T-helper 9 cell (primary cell): ENCODE measurements around the gene SDF2L1.
"Not testable (repeated sequence)": the region's sequence is repeated elsewhere in the genome, so short reads cannot be mapped to it uniquely, and the experiment has no call there.

ENCODE experiments used
- DNase-seq: peaks from one replicate; pipeline ENCODE4 v3.0.0-alpha.2; 2020

The SDF2L1 gene

GRCh38 chr22:21637450-21637849 is 4.7 kb upstream of the SDF2L1 start:
- DNase-seq: not testable (repeated sequence)

DNA sequence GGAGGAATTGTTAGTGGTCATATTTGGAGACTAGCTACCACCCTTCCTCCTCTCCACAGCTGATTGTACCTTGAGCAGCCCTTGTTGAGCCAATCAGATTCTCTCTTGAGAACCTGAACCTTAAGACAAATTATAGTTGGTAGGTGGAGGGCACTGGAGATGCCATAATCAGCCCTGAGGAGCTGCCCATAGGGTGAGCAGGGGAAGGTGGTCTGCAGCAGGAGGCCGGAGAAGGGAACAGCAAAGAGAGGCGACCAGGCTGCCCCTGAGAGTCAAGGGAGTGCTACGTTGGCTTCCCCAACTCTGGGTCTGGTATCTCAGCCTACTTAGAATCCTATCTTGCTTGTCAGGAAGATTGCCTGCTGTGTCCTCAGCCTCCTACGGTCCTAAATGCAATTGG is 2.7 kb upstream of the SDF2L1 start:
- no peak for DNase-seq

GRCh38 chr22:21640810-21641209 is 1.3 kb upstream of the SDF2L1 start:
- DNase-seq: no peak

DNA sequence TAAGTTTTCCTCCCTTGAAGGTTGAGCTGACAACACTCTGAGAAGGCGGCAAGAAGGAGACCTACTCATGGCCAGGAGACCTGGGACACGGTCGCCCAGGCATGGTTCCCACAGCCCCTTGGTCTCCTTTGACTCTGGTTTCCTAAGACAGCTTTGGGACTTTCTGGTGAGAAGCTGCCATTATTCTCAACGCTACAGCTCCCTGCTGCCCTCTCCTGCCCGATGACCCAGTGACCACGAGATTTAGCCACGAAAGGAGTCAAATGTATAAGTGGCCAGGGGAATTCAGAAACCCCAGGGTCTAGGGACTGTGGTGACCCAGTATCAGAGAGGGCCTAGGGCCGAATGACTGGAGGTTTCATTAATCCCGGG is 699 bp upstream of the SDF2L1 start:
- DNase-seq: no peak

GRCh38 chr22:21642584-21643448 is 714 bp downstream of the SDF2L1 start:
- peak; percentile 36 for DNase-seq

- DNase-seq: no peak
Measured at GRCh38 chr22:21643533-21644357, 1.6 kb downstream of the SDF2L1 start.

DNA sequence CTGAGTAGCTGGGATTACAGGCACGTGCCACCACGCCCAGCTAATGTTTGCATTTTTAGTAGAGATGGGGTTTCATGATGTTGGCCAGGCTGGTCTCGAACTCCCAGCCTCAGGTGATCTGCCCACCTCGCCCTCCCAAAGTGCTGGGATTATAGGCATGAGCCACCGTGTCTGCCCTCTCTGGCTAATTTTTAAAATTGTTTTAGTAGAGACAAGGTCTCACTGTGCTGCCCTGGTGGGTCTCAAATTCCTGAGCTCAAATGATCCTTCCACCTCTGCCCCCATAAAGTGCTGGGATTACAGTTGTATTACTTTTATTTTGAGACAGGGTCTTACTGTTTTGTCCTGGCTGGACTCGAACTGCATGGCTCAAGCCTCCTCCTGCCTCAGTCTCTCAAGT is 3.4 kb downstream of the SDF2L1 start:
- not testable (repeated sequence) for DNase-seq

DNA sequence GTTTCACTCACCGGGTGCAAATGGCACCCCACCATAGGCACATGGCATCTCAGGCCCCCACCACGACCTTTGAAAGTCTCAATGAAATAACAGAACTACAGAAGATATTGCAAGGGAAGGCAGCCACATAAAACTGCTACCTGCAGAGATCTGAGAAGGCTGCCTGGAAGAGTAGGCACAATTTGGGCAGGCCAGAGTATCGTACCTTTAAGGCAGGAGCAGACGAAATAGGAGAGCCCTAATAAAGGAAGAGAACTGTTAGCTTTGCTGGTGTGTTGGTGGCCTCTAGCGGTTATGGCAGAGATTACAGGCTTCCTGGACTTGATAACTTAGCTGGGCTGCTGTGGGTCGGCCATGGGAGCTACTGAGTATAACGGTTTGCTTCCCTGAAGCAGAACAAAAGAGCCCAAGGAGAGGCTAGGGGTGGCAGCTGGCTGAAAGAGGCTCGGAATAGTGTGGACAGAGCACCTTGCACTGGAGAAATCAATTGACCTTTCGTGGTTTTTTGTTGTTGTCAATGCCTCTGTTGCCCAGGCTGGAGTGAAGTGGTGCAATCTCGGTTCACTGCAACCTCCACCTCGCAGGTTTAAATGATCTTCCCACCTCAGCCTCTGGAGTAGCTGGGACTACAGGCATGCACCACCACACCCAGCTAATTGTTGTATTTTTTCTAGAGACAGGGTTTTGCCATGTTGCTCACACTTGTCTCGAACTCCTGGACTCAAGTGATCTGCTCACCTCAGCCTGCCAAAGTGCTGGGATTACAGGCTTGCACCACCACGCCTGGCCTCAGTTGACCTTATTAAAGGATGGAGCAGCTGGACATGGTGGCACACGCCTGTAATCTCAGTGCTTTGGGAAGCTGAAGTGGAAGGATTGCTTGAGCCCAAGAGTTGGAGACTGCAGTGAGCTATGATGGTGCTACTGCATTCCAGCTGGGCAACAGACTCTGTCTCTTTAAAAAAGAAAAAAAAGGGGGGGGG is 4.8 kb downstream of the SDF2L1 start:
- DNase-seq: peak; percentile 67

- DNase-seq: no peak
Measured at GRCh38 chr22:21650280-21650679, 8.2 kb downstream of the SDF2L1 start.

DNA sequence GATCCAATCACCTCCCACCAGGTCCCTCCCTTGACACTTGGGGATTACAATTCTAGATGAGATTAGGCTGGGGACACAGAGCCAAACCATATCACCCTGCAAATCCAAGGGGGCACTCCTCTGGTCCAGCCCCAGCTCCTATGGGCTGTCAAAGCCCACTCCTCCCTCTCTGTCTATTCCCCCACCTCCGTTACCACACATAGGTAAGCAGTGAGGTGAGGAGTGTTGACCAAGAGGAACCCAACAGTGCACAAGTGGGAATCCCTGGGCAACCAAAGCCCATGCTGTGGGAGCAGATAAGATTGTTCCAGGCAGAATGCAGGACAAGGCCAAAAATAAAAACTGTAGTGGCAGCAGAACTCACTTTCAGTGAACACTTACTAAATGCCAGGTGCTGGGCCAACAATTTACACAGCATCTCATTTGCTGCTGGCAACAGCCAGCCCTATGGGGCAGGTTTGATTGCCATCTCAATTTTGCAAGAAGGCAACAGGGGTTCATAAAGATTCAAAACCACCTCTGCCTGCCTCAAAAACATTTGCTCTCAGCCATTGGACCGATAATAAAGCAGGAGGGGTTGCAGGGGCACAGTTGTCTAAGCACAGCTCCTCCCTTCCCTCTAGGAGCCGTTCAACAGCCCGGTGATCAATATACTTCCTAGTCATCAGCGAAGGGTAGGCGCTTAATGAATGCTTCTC is 8.9 kb downstream of the SDF2L1 start:
- no peak for DNase-seq

GRCh38 chr22:21651521-21652009 is 9.5 kb downstream of the SDF2L1 start:
- no peak for DNase-seq

- peak; percentile 73 for DNase-seq
Measured at GRCh38 chr22:21652010-21652546, 10.0 kb downstream of the SDF2L1 start.

DNA sequence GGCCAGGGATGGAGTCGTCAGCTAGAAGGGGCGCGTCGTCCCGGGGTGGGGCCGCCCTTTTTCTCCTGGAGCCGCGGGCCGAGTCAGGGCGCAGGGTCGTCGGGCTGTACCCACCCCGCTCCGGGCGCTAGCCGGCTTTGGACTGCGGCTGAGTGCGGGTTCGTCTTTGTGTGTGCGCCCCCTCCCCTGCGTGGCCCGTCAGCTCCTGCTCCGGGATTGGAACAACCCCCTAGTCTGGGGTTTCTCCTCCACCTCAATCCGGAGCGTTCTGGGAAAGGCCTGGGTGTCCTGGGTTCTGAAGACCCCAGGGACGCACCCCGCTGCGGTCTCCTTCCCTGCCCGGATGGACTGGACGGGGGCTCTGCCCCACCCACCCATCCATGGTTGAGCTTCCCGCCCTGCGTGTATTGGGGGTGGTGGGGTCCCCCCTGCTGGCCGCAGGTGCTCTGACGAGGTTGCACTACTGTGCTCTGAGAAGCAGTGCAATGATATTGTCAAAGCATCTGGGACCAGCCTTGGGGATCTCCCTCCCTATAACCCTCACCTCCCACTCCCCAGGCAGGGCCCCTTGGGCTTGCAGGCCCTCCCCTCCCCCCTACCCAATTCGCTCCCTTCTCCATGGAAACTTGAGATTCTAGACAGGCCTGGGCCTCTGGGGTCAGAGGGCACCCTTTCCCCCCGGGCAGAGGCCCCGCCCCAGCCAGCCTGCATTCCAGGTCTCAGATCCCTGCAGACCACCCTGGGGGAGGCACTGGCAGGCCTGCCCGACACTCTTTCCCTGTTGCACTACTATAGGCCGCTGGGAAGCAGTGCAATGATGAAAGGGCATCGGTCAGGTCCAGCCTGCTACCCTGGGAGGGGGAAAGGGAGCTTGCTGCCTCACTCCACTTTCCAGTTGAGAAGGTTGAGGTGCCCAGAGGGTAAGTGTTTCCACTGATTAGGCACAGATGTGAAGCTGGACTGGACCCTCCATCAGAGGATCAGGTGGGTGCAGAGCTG is 10.7 kb downstream of the SDF2L1 start:
- DNase-seq: no peak

DNA sequence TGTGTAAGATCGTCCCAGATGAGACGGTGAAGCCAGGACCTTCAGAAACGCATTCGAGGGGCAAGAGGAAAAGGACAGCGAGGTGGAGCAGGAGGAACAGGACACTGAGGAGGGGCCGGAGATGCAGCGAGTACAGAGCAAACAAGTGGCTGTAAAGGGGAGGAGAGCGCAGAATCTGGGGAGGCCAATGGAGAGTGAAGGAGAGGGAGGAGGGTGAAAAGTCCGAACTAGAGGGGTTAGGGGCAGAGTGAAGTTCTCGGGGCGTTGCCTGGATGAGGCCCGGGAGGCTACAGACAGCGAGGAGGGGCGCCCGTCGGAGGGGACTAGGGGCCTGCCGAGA is 14.9 kb downstream of the SDF2L1 start:
- no peak for DNase-seq

- peak; percentile 76 for DNase-seq
Measured at GRCh38 chr22:21657360-21658032, 15.4 kb downstream of the SDF2L1 start.

- DNase-seq: no peak
Measured at GRCh38 chr22:21659864-21660525, 17.9 kb downstream of the SDF2L1 start.

GRCh38 chr22:21660904-21661303 is 18.8 kb downstream of the SDF2L1 start:
- DNase-seq: no peak

DNA sequence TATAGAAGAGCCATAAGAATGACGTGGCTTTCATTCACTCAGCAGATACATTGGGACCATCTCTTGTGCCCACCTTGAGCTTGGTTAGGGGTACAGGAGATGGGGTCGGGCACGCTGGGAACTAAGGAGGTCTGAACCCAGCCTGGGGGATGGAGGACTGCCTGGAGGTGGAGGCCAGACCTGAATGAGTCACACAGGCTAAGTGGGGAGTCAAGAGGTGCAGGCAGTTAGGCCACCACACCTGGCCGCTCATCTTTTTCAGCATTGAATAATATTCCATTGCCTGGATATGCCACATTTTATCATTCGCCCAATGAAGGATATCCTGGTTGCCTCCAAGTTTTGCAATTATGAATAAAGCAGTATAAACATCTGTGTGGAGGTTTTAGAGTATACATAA is 19.9 kb downstream of the SDF2L1 start:
- DNase-seq: no peak

- DNase-seq: no peak
Measured at GRCh38 chr22:21663738-21664137, 21.6 kb downstream of the SDF2L1 start.
